Activated CD8-positive, alpha-beta memory T cell treated with anti-CD3 and anti-CD28 coated beads for 4 hours (primary cell): ENCODE results near the gene CNST.
A peak's percentile ranks its signal among the peaks of the same experiment; 100 is the strongest.

Experiments
- DNase-seq, 2 donors: peaks; one replicate each; pipeline ENCODE4 v3.0.0-alpha.2; 2020; ENCODE audit warnings: low read depth in 2 of 2

CNST gene

GRCh38 chr1:246566128-246566812 is at the start of gene CNST, which contains the start of gene TFB2M:
Gene CNST, plus strand, starts transcription at chr1:246566456. Its CDS starts 25,107 bp downstream, at chr1:246591563.
Gene TFB2M, minus strand, starts transcription at chr1:246566261. Its CDS starts 123 bp downstream, at chr1:246566138.
- peak; percentile 86 to 89 for DNase-seq

- no peak for DNase-seq
Measured at GRCh38 chr1:246517391-246517790, 48.9 kb upstream of the CNST start.

DNA sequence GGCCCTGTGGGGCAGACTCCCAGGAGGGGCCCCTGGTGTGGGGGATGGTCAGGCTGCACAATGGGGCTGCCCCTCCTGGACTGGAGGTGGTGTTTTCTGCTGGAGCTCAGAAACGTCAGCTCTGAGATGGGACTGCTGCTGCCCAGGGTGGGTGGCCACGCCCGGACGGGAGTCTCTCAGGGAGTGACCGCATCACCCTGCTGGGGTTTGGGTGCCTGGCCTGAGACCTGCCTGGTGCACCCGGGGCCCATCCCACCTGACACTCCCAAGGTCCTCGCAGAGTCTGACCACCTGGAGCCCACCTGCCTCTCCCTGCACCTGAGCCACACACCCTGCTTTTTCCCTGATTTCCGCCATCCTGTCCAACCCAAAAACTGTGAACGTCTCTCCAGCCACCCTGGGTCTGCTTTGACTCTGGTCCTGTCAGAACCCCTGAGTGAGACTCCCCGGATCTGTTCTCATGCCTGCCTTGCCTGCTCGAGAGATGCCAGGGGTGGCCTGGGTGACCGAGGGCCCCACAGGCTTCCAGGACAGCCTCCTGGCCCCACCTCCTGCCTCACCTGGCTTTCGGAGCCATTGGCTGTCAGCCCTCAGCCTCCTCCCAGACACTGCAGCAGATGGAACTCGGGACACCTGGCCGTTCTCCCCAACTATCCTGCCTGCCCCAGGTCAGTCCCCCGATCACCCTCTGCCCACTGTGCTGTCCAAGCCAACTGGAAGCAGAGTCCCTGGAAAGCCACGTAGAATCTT is 47.6 kb upstream of the CNST start:
- DNase-seq = no peak

GRCh38 chr1:246519514-246519913 is 46.7 kb upstream of the CNST start:
- DNase-seq = no peak

- no peak for DNase-seq
Measured at GRCh38 chr1:246526380-246526779, 39.9 kb upstream of the CNST start.

DNA sequence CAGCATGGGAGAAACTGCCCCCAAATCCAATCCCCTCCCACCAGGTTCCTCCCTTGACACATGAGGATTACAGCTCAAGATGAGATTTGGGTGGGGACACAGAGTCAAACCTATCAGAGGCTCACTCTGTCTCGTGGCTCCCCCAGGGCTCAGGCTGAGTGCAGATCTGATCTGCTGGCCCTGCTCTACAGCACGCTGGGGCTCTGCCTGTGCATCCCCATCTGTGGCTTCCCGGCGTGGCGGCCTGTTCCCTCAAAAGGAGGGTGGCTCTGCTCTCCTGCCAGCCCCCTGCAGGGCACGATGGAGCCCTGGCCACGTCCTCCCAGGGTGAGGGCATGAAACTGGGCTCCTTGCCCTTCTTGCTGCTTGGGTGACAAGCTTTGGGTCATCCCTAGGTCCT is 39.3 kb upstream of the CNST start:
- DNase-seq = no peak

DNA sequence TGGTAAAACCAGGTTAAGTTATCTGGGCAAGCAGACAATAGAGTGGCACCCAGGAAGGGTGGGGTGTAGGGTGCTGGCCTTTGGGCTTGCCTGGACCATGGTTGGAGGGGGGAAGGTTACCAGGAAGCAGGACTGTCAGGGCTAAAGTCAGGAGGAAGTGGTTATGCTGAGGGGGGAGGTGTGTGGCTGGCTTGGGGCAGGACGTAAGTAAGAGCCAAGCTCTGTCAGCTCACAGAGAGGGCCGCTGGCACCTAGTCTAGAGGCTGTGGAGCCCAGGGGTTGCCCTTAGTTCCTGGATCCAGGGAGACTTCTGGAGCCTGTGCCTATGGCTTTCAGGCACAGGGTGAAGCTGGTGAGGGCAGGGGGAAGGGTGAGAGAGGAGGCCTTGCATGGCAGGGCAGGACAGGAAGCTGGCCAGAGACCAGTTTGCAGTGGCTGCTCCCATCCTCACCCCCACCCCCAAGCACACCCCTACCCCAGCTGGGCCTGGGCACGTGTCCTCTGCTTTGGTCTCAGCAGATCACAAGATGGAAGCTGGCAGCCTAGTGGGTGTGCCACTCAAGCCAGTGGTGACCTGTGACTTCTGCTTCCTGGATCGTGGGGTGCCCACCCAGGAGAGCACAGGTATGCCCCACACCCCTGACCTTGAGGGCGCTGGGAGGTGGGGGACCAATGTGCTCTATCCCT is 38.7 kb upstream of the CNST start:
- DNase-seq = no peak

DNA sequence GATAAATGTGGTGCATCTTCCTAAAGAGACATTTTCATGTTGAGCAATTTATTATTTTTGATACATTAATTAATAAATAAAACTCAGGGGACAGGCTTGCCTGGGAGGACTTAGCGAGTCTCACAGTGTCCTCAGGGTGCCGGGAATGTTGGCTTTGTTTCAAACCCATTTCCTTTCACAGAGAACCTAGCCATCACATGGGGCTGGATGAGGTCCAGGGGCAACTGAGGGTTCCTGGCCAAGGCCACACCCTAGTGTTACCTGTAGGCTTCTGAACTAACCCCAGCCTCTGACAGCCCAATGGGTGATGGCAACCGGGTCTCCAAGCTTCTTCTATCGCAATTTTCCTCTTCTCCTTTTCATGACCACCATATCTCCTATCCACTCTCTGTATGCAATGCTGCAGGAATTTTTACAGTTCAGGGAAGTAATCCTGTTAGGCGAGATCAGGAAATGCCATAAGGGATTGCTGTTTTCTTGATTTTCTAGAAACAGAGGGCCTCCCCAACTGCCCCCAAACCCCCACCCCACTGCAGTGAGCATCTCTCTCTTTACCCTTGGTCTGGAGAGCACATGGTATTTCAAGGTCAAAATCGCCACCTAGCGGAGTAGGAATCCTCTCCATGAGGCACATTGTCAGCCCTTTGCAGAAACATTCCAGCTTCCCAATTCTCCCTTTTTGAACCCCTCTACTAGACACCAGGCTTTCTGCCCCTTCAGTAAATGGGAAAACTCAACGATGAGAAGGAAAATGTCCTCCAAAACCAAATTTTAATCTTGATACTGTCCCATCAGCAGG is 37.1 kb upstream of the CNST start:
- DNase-seq = no peak

DNA sequence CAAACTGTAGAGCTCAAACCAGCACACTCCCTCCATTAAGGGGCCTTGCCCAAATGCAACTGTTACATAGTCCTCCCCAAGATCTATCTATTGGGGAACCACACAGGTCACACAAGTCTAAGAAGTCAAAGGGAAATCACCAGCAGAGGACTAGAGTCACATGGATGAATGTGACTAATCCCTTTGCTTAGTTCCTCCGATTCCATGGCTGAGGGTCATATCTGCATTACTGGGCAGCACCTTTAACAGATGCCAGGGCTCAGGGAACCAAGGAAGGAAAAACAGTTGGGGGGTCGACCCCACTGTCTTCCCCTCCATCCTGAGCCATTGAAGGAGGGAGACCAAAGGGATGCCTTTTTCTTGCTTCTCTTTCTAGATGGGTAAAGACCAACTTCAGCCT is 35.8 kb upstream of the CNST start:
- no peak for DNase-seq

- no peak for DNase-seq
Measured at GRCh38 chr1:246532519-246532918, 33.7 kb upstream of the CNST start.

DNA sequence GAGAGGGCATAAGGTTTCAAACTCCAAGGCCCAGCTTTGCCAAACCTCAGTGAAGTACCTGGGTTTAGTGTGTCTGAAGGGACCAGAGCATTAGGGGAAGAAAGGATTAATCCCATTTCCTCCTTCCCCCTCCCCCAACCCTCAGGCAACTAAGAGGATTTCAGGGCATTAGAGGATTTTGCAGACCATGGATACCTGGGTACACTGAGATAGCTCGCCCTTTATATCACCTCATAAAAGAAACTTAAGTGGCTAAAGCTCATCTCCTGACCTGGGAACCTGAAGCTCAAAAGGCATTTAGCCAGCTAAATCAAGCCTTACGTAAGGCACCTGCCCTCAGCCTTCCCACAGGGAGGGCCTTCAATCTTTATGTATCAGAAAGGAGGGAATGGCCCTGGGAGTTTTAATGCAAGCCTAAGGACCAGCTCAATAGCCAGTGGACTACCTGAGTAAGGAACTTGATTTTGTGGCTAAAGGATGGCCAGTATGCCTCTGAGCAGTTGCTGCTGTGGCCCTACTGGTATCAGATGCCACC is 32.8 kb upstream of the CNST start:
- DNase-seq = no peak

GRCh38 chr1:246534114-246534513 is 32.1 kb upstream of the CNST start:
- no peak for DNase-seq

- no peak for DNase-seq
Measured at GRCh38 chr1:246537441-246537840, 28.8 kb upstream of the CNST start.

DNA sequence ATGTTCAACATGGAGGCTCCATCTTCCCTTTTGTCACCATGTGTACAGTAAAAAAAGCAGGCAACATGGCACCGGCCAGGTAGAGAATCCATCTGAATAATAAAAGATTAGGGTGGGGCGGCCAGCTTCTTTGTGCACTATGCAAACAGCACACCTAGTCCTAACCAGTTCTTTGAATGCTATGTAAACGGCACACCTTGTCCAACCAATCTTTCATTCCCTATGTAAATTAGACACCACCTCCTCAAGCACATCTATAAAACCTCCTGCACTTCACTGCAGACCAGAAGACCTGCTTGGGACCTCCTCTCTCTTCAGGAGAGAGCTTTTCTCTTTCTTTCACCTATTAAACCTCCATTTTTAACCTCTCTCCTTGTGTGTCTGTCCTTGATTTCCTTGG is 28.4 kb upstream of the CNST start:
- no peak for DNase-seq

GRCh38 chr1:246540738-246541491 is 25.3 kb upstream of the CNST start:
- DNase-seq = no peak

GRCh38 chr1:246544001-246544400 is 22.3 kb upstream of the CNST start:
- no peak for DNase-seq

DNA sequence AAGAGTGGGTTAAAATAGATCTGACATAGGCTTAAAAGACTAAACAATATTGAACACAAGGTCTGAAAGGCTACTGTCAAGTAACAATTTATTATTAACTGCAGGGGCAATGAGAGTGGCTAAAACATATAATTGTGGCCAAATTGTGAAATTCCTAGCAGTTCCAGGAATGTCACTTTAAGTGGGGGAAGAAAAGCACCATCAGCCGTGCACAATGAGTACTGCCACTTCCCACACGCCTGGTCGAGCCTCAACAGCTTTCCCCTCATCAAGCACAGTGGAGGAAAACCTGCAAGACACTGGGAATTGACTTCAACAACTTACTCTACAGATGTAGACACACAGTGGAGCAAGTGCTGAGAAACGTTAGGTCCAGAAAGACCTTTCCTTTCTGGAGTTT is 16.6 kb upstream of the CNST start:
- DNase-seq = no peak

GRCh38 chr1:246550402-246550801 is 15.9 kb upstream of the CNST start:
- DNase-seq = no peak

GRCh38 chr1:246552110-246552509 is 14.1 kb upstream of the CNST start:
- no peak for DNase-seq

- no peak for DNase-seq
Measured at GRCh38 chr1:246554201-246554600, 12.1 kb upstream of the CNST start.

- DNase-seq = no peak
Measured at GRCh38 chr1:246558041-246558440, 8.2 kb upstream of the CNST start.
